NCI-H510A treated with DMSO at 0.1 percent for 48 hours (cell line): ENCODE results near the gene TRAPPC5.
A peak's percentile ranks its signal among the peaks of the same experiment; 100 is the strongest.

ENCODE experiments used
- DNase-seq: peaks from one replicate; lab custom pipeline; 2025; lab: John Stamatoyannopoulos, UW

TRAPPC5 gene

DNA sequence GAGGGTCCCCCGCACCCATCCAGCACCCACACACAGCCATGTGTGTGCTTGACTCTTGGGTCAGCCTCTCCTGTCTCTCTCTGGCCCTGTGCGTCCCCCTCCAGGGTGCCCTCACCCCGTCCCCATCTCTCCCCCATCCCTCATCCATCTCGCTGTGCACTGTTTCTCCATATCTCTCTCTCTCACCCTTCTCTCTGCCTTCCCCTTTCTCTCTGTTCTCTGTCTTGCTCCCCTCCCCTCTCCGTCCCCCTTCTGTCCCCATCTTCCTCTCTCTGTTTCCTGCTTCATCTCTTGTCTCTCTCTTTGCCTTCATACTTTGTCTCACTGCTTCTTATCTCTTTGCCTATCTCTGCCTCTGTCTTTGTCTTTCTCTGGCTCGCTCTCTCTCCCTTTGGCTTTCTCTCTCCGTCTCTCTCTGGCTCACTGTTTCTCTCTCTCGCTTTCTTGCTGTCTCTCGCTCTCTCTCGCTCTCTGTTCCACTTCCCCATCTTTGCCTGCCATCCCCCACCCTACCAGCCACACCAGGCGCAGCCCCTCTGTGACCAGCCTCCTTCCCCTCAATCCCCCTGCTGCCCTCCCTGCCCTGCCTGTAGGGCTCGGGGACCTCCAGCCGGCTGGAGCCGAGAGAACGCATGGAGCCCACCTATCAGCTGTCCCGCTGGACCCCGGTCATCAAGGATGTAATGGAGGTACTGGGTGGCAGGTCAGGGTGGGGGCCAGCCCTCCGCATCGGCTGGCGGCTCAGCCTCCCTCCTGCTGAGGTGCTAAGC, 34.8 kb upstream of the TRAPPC5 start:
- DNase-seq: no peak

DNA sequence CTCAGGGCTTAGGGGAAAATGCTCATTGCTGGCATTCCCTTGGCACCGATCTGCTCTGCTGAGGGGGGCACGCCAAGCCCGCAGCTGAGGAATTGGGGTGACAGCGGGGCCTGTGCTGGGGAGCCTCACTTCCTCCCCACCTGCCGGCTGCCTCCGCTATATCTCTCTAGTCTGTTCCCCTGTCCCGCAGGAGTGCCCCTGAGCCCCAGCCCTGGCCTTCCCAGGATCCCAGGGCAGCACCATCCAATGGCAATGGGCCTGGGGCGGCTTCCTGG, 34.3 kb upstream of the TRAPPC5 start:
- no peak for DNase-seq

DNA sequence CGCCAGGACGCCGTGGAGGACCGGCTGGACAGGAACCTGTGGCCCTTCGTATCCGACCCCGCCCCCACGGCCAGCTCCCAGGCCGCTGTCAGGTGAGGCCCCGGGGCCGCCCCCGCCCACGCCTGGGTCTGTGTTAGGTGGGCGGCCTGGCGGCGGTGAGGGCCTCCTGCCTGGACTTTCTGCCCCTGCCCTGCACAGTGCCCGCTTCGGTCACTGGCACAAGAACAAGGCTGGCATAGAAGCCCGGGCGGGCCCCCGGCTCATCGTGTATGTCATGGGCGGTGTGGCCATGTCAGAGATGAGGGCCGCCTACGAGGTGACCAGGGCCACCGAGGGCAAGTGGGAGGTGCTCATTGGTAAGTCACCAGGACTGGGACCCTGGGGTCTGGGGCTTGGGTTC, 33.5 kb upstream of the TRAPPC5 start:
- DNase-seq: no peak

DNA sequence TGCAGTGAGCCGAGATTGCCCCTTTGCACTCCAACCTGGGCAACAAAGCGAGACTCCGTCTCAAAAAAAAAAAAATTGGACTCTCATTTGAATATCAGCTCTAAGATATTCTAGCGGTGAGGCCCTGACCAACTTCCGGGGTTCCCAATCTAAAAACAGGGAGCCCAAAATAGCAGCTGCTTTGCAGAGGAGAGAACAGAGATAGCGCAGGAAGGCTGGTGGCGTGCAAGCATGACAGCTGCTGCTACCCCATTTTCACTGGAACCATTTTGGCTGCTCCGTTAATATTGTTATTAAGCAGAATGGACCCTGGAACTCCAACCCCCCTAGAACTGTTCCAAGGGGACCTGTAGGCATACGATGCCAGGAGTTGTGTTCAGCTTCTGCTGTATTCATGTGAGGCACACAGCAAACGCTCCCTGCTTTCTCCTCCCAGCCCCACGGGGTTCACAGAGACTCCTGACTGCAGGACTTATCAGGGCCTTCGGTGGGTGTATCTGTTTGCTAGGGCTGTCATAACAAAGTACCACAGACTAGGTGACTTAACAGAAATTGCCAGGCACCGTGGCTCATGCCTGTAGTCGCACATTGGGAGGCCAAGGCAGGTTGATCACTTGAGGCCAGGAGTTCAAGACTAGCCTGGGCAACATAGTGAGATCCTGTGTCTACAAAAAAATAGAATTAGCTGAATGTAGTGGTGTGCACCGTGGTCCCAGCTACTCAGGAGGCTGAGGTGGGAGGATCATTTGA, 32.2 kb upstream of the TRAPPC5 start:
- no peak for DNase-seq

DNA sequence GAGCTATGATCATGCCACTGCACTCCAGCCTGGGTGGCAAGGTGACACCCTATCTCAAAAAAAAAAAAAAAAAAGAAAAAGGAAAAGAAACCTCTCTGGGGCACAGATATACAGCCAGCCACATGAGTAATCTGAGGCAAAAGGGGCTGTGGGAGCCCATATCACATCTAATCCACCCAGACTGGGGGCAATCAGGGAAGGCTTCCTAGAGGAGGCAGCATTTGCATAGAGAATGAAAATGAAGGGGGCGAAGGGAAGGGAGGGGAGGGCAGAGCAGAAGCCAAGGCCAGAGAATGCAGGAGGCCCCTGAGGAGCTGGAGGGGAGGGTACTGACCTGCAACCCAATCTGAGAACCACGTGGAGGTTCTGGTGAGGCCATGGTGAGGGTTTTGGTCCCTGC, 30.5 kb upstream of the TRAPPC5 start:
- no peak for DNase-seq

DNA sequence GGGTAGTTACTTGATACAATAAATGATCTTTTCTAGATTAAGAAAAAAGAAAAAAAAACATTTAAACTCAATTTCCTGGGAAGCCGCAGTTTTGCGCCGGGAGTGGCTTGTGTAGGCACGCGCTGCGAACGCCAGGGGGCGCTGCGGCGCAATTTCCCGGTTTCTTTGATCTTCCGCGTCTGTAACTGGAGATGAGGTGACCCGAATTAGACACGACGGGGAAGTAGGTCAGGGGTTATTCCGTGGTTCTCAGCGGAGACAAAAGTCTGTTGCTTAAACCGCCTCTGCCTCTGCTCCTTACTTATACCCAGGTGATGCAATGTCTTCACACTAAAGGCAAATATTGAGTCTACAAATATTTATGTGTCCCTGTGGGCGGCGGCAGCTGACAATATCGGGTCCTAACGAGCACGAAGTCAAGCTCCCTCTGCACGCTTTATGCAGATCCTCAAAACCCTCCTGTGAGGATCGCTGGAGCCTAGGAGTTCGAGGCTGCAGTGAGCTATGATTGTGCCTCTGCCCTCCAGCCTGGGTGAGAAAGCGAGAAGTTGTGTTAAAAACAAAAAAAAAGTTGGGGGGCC, 28.5 kb upstream of the TRAPPC5 start:
- DNase-seq: peak; percentile 72

DNA sequence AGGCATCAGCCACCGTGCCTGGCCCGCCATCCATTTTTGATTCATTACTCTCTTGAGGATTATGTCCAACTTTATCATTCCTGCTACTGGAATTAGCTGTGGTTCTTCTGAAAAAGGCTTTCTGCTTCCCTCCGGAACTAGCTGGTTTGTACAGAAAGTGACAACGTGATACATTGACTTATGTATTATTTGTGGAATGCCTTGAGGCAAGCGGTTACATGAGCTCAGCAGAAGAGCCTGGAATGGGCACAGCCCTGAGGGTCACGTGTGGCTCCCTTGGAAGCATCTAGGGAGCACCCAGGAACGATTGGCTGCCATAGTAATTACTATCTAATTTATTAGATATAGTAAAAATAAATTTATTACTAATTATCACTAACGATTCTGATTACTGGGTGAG, 26.2 kb upstream of the TRAPPC5 start:
- no peak for DNase-seq

DNA sequence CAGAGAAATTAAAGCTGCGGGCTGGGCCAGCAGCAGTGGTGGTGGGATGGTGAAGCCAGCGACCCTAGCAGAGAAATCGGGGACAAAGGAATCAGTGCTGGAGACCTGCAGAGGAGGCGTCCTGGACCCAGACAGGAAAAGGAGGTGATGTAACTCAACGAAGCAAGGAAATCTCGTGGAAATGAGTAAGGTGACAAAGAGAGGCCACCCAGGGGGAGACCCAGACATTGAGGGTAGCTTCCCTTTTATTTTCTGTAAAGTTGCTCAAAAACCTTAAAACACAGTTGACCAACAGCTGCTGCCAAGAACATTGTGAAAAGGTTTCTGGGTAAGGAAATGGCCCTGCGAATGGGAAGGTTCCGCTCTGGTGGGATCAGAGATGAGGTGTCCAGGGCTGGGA, 25.1 kb upstream of the TRAPPC5 start:
- no peak for DNase-seq

DNA sequence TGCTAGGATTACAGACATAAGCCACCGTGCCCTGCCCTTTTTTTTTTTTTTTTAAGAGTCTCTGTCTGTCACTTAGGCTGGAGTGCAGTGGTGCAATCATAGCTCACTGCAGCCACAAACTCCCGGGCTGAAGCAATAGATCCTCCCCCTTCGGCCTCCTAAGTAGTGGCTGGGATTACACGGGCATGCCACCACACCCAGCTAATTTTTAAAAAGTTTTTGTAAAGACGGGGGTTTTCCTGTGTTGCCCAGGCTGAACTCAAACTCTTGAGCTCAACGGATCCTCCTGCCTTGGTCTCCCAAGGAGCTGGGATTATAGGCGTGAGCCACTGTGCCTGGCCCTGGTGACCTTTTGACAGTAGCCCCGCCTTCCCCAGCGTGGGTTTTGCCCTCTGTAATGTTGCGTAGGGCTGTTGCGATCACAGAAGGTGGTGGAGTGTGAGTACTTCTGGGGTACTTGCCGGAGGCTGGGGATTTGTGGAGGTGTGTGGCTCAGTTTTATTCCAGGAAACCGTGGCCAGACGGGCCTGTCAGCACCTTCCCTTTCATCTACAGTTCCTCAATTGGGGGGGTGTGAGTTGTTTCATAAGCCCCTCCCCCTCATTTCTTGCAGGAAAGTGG, 23.4 kb upstream of the TRAPPC5 start:
- no peak for DNase-seq

DNA sequence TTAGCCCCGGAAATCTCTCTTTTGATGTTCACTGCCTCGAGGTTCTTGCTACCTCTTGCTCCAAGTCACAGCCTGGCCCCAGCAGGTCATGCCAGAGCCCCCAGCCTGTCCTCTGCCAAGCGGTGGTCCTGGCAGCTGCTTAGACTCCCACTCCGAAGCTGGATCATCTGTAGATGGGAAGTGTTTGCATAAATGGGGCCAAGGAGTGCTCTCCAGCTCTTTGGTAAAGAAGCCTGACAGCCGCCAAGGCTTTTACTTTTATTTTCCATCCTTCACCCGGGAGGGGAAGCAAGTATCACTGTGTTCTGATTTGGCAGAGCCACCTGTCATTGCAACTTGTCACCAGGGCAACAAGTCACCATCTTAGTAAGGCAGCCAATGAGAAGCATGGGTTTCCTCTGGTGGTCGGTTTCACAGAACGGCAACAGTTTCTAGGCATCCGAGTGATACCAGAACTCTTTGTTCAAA, 22.4 kb upstream of the TRAPPC5 start:
- DNase-seq: no peak

DNA sequence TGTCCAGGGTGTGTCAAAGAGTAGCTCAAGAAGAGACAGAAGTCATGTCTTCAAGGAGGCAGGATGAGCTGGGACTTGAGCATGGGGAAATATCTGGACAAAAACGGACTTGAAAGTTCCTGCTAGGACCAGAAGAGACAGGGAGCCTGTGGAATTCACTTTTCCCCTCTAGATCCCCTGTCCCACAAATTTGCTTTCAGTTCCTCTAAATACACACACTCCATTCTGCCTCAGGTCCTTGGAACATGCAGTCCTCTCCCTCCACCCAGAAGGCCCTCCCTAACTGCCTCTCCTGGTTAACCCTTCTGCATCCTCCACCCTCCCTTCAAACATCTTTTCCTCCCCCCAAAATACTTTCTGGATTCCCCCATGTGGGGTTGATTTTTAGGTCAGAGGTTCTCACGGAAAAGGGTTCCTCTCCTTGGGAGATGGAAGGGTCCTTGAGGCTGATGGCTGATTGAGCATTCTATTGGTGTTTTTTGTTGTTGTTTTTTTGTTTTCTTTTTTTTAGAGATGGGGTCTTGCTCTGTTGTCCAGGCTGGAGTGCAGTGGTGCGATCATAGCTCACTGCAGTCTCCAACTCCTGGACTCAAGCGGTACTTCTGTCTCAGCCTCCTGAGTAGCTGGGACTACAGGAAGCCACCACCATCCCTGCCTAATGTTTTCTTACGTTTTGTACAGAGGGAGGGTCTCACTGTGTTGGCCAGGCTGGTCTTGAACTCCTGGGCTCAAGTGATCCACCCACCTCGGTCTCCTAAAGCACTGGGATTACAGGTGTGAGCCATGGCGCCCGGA, 18.7 kb upstream of the TRAPPC5 start:
- no peak for DNase-seq

DNA sequence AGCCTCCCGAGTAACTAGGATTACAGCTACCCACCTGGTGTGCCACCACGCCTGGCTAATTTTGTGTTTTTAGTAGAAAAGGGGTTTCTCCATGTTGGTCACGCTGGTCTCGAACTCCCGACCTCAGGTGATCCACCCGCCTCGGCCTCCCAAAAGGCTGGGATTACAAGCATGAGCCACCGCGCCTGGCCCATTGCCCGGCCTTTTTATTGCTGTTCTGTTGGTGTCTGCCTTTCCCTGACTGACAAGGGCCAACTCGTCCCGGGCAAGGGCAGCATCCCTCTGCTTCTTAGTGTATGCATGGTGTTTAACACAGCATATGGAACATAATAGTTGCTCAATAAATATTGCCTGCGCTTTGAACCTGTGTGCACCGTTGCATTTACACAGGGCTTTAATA, 18.0 kb upstream of the TRAPPC5 start:
- DNase-seq: no peak

DNA sequence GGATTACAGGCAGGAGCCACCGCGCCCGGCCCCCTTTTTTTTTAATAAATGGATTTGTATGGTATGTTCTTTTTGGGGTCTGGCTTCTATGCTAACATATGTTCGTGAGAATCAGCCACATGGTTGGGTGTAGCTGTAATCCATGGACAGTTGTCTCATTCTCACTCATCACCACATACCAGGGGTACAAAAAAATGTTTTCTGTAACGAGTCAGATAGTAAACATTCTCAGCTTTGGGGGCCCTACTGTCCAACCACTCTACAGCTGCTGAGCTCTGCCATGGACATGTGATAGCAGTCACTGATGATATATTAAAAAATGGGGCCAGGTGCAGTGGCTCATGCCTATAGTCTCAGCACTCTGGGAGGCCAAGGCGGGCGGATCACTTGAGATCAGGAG, 16.9 kb upstream of the TRAPPC5 start:
- no peak for DNase-seq

DNA sequence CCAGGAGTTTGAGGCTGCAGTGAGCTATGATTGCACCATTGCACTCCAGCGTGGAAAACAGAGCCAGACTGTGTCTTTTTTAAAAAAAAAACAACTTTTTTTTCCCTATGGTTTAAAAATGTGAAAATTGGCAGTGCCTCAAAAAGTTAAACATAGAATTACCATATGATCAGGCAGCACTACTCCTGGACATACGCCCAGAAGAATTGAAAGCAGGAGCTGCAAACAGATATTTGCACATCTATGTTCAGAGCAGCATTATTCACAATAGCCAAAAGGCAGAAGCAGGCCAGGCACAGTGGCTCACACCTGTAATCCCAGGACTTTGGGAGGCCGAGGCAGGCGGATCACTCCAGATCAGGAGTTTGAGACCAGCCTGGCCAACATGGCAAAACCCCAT, 15.6 kb upstream of the TRAPPC5 start:
- DNase-seq: no peak

DNA sequence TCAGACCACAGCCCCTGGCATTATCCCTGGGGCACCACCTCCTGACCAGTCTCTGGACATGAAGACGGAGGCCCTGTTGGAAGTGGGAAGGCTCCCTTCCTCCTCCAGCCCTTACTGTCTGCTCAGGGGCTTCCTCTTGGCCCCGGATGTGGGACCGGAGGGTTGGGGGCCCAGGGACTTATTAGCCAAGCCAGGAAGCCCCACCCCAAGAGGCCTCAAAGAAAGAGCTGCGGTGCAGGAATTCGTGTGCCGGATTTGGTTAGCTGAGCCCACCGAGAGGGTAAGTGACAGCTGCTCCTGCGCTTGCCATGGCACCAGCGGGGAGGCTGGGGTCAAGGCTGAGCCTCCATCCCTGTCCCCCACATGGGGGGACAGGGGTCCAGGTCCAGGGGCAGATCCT, 11.8 kb upstream of the TRAPPC5 start, which contains the start of gene RETN:
RETN (plus strand) TSS at position 208 of the 400 bp plus-strand sequence. CDS start 278 bp downstream, outside the sequence.
- DNase-seq: no peak

DNA sequence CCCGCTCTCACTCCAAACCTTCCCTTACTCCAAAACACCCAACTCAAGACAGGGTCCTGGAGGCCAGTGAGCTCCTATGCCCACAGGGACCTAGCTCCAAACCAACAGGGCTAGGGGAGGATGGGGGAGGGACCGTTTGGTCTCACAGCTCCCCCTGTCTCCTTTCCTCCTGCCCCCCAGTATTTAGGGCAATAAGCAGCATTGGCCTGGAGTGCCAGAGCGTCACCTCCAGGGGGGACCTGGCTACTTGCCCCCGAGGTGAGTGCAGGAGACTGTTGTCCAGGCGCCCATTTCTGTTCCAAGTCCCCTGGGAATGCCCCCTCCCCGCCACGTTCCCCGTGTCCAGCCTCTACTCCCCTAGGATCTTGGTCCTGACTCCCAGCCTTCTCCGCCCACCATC, 11.0 kb upstream of the TRAPPC5 start:
- no peak for DNase-seq

DNA sequence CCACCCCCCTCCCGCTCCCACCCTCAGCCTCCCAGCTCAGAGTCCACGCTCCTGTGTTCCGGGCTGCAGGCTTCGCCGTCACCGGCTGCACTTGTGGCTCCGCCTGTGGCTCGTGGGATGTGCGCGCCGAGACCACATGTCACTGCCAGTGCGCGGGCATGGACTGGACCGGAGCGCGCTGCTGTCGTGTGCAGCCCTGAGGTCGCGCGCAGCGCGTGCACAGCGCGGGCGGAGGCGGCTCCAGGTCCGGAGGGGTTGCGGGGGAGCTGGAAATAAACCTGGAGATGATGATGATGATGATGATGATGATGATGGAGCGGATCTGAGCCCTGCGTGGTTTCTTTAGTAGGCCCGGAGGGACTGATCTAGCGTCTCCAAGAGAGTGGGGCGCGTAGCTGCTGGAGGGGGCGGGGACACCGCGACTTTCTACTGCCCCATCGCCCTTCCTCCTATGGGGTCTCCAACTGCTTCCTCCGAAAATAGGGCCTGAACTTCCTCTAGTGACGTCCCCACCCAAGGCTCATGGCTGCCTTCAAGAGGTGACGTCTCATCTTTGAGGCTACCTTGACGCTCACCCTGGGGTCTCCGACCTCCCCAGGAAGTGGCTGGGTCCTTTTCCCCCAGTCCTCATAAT, 10.4 kb upstream of the TRAPPC5 start:
- no peak for DNase-seq

DNA sequence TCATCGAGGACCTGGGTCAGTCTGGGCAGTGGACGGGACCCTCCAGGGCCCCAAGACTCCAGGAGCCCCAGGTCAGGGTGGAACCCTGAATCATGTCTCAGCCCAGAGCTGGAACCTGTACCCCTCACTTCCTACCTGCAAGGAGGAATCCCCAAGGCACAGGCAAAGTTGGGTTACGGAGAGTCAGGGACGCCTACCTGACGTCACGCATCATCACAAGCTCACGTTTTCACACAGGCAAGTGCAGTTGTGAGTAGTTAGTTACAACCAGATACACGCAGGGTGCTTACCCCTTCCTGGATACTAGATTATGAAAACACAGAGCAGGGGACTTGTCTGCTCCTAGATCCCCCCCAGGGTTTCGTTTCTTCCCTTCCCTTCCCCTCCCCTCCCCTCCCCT, 9.8 kb upstream of the TRAPPC5 start:
- no peak for DNase-seq

DNA sequence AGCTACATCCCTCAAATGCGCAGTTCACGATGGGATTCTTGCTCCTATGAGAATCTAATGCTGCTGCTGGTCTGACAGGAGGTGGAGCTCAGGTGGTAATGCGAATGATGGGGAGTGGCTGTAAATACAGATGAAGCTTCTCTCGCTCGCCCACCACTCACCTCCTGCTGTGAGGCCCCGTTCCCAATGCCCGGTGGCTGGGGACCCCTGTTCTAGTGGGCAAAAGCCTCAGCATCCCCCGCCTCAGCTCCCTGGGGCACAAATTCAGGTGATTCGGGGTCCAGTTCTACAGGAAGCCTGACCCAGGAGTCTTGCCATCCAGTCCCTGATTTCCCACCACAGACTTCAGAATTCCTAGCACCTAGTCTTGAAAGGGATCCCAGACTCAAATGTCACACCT, 8.1 kb upstream of the TRAPPC5 start:
- no peak for DNase-seq

DNA sequence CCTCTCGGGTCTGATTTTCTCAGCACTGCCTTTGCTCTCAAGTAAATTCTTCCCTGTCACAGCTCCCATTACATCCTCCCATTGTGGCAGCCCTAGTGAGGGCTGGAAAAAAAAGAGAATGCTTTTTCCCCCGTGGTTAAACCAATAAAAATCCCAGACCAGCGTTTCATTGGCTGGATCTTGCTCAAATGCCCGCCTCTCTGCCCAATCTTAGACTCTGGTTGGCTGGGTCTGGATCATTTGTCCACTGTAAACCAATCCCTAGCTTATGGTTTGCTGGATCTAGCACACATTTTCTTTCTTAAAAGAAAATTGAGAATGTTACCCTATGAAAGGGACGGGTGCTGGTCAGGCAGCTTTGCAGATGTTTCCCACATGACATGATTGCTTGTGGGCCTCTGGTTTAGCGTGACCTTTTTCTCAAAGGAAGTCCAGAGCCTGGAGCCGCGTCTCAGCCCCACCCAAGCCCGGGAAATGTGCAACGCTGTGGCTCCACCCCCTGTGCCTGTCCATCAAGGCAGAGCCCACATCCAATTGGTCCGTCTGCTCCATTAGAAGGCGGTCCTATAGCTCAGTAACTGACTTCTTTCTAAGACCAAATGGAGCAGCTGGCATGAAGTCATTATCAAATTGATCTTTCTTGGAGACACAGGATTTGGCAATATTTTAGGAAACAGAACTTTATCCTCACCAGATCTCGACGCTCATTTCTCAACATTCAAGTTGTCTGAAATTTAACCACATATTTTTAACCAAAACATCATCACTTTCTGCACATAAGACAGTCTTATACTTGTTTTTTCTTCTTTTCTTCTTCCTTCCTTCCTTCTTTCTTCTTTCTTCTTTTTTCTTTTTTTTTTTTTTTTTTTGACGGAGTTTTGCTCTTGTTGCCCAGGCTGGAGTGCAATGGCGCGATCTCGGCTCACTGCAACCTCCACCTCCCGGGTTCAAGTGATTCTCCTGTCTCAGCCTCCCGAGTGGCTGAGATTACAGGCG, 6.3 kb upstream of the TRAPPC5 start:
- peak; percentile 15 for DNase-seq
